ENCODE results near the gene TMEM178A. TPM values are rescaled to one million over a fixed set of nuclear protein-coding genes. Genes with fewer than 3 reads are reported as not detected.

The TMEM178A gene
- polyA plus RNA-seq, 1 donor from 2014 or later = 31.8 TPM

DNA sequence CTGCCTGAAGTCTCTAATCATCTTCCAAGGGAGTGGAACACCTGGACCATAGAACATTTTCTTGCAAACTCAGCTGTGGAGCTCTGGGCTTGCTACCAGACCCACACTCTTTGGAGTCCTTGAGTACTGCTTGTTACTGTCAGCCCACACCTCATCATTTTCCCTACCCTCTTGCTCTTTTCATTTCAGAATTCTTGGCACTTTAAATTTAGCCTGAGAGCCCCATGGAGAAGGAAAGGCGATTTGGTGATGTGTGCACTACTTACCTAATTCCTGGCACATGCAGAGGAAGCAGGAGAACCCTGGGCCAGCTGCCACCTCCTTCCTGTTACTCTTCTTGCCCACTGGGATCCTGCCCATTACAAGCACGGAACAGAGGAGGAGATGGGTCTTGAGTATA, 31.7 kb downstream of the TMEM178A start:
- Histone ChIP-seq H3K4me2 (ENCODE audit: low read length) (no peak overlapping the region), H3F3A (ENCODE audit: insufficient read depth, low read length, poor library complexity, severe bottlenecking) (no peaks in the 10 kb centered on the region), H3K9me2 (ENCODE audit: insufficient read depth, low read length) (no peaks in the 10 kb centered on the region), H3K9me3 (ENCODE audit: low read length) (peaks cover 5% of the 10 kb centered on the region), H3K27ac (ENCODE audit: low read length) (no peak overlapping the region), H4K20me1 (ENCODE audit: insufficient read depth) (no peaks in the 10 kb centered on the region), H3K4me3 (ENCODE audit: low read length) (no peak overlapping the region), H3K27me3 (ENCODE audit: insufficient read depth, low read depth, low read length) (no peaks in the 10 kb centered on the region), H2AFZ (ENCODE audit: low read depth, low read length) (no peak overlapping the region), H3K36me3 (ENCODE audit: insufficient read depth, low read length) (peaks cover 3% of the 10 kb centered on the region), H3K9ac (ENCODE audit: low read length) (no peak overlapping the region), H3K79me2 (replicated peaks; ENCODE audit: insufficient read depth, low read length) (peaks cover 16% of the 10 kb centered on the region)
- TF ChIP-seq EP300 (conservative IDR thresholded peaks at IDR 0.05; ENCODE audit: poor library complexity, severe bottlenecking) (no peak), RAD21 (conservative IDR thresholded peaks at IDR 0.05) (no peak), SMC3 (conservative IDR thresholded peaks at IDR 0.05; ENCODE audit: poor library complexity) (no peak), TAF1 (IDR thresholded peaks at IDR 0.05; ENCODE audit: low read depth) (no peak), EZH2 (IDR thresholded peaks at IDR 0.05; ENCODE audit: borderline replicate concordance, insufficient read depth, low read length, poor library complexity, severe bottlenecking) (no peak), POLR2AphosphoS5 (IDR thresholded peaks at IDR 0.05) (no peak), MXI1 (conservative IDR thresholded peaks at IDR 0.05; ENCODE audit: poor library complexity, severe bottlenecking) (no peak)
- TF ChIP-seq, protein P1, sequence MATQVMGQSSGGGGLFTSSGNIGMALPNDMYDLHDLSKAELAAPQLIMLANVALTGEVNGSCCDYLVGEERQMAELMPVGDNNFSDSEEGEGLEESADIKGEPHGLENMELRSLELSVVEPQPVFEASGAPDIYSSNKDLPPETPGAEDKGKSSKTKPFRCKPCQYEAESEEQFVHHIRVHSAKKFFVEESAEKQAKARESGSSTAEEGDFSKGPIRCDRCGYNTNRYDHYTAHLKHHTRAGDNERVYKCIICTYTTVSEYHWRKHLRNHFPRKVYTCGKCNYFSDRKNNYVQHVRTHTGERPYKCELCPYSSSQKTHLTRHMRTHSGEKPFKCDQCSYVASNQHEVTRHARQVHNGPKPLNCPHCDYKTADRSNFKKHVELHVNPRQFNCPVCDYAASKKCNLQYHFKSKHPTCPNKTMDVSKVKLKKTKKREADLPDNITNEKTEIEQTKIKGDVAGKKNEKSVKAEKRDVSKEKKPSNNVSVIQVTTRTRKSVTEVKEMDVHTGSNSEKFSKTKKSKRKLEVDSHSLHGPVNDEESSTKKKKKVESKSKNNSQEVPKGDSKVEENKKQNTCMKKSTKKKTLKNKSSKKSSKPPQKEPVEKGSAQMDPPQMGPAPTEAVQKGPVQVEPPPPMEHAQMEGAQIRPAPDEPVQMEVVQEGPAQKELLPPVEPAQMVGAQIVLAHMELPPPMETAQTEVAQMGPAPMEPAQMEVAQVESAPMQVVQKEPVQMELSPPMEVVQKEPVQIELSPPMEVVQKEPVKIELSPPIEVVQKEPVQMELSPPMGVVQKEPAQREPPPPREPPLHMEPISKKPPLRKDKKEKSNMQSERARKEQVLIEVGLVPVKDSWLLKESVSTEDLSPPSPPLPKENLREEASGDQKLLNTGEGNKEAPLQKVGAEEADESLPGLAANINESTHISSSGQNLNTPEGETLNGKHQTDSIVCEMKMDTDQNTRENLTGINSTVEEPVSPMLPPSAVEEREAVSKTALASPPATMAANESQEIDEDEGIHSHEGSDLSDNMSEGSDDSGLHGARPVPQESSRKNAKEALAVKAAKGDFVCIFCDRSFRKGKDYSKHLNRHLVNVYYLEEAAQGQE (IDR thresholded peaks at IDR 0.05; ENCODE audit: borderline replicate concordance) = no peak
- TF ChIP-seq, protein P2, sequence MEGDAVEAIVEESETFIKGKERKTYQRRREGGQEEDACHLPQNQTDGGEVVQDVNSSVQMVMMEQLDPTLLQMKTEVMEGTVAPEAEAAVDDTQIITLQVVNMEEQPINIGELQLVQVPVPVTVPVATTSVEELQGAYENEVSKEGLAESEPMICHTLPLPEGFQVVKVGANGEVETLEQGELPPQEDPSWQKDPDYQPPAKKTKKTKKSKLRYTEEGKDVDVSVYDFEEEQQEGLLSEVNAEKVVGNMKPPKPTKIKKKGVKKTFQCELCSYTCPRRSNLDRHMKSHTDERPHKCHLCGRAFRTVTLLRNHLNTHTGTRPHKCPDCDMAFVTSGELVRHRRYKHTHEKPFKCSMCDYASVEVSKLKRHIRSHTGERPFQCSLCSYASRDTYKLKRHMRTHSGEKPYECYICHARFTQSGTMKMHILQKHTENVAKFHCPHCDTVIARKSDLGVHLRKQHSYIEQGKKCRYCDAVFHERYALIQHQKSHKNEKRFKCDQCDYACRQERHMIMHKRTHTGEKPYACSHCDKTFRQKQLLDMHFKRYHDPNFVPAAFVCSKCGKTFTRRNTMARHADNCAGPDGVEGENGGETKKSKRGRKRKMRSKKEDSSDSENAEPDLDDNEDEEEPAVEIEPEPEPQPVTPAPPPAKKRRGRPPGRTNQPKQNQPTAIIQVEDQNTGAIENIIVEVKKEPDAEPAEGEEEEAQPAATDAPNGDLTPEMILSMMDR (IDR thresholded peaks at IDR 0.05; ENCODE audit: poor library complexity, severe bottlenecking) = no peak

DNA sequence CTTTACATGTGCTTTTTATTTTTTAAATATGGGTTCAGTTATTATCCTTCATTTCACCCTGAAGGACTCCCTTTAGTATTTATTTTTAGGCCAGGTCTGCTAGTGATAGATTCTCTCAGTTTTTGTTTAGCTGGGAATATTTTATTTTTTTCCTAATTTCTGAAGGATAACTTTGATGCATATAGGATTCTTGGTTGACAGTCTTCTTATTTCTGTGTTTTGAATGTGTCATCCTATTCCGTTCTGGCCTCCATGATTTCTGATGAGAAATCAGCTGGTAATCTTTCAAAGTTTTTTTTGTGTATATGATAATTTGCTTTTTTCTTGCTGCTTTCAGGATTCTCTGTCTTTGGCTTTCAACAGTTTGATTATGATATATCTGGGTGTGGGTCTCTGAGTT, 35.4 kb downstream of the TMEM178A start:
- Histone ChIP-seq H3K9me2 (ENCODE audit: insufficient read depth, low read length) (no peaks in the 10 kb centered on the region), H3F3A (ENCODE audit: insufficient read depth, low read length, poor library complexity, severe bottlenecking) (no peaks in the 10 kb centered on the region), H2AFZ (ENCODE audit: low read depth, low read length) (no peak overlapping the region), H3K9ac (ENCODE audit: low read length) (no peak overlapping the region), H3K36me3 (ENCODE audit: insufficient read depth, low read length) (no peaks in the 10 kb centered on the region), H4K20me1 (ENCODE audit: insufficient read depth) (no peaks in the 10 kb centered on the region), H3K79me2 (replicated peaks; ENCODE audit: insufficient read depth, low read length) (peaks cover 18% of the 10 kb centered on the region), H3K9me3 (ENCODE audit: low read length) (peaks cover 5% of the 10 kb centered on the region), H3K4me3 (ENCODE audit: low read length) (no peak overlapping the region), H3K27ac (ENCODE audit: low read length) (no peak overlapping the region), H3K4me2 (ENCODE audit: low read length) (no peak overlapping the region), H3K27me3 (ENCODE audit: insufficient read depth, low read depth, low read length) (no peaks in the 10 kb centered on the region)
- no peak for TF ChIP-seq TAF1 (IDR thresholded peaks at IDR 0.05; ENCODE audit: low read depth)
- TF ChIP-seq POLR2AphosphoS5 (IDR thresholded peaks at IDR 0.05) = no peak
- no peak for TF ChIP-seq EZH2 (IDR thresholded peaks at IDR 0.05; ENCODE audit: borderline replicate concordance, insufficient read depth, low read length, poor library complexity, severe bottlenecking)
- TF ChIP-seq MXI1 (conservative IDR thresholded peaks at IDR 0.05; ENCODE audit: poor library complexity, severe bottlenecking) = no peak
- TF ChIP-seq, protein P2 (IDR thresholded peaks at IDR 0.05; ENCODE audit: poor library complexity, severe bottlenecking) = no peak
- TF ChIP-seq RAD21 (conservative IDR thresholded peaks at IDR 0.05) = no peak
- TF ChIP-seq EP300 (conservative IDR thresholded peaks at IDR 0.05; ENCODE audit: poor library complexity, severe bottlenecking) = no peak
- no peak for TF ChIP-seq SMC3 (conservative IDR thresholded peaks at IDR 0.05; ENCODE audit: poor library complexity)
- TF ChIP-seq, protein P1 (IDR thresholded peaks at IDR 0.05; ENCODE audit: borderline replicate concordance) = no peak
